GM23248 (cell line): ENCODE measurements around the gene TPI1.

Source experiments
- EZH2 ChIP-seq: fragments of 200-600 bp; sonication (generic); IDR thresholded peaks from 2 replicates; pipeline ENCODE4 v1.6.1; 2018; ENCODE audit warnings: antibody characterized with exemption, mild to moderate bottlenecking; ENCODE audit not compliant: insufficient read depth, poor library complexity, severe bottlenecking
- EZH2phosphoT487 ChIP-seq: fragments of 200-600 bp; sonication (generic); IDR thresholded peaks from 2 replicates; pipeline ENCODE4 v1.6.1; 2018; ENCODE audit warnings: antibody characterized with exemption, moderate library complexity, mild to moderate bottlenecking, low read depth; ENCODE audit not compliant: insufficient read depth

GRCh38 chr12:6820166-6820565 lies 47.2 kb upstream of the TPI1 start:
- TF ChIP-seq EZH2: no peak
- TF ChIP-seq EZH2phosphoT487: no peak
